NCI-H1105 treated with DMSO at 0.1 percent for 48 hours (cell line): ENCODE measurements around the gene PACS1.
"Not testable (repeated sequence)": the region's sequence is repeated elsewhere in the genome, so short reads cannot be mapped to it uniquely, and the experiment has no call there.

Experiments used
- DNase-seq: peaks from one replicate; lab custom pipeline; 2025; lab: John Stamatoyannopoulos, UW

The PACS1 gene

DNA sequence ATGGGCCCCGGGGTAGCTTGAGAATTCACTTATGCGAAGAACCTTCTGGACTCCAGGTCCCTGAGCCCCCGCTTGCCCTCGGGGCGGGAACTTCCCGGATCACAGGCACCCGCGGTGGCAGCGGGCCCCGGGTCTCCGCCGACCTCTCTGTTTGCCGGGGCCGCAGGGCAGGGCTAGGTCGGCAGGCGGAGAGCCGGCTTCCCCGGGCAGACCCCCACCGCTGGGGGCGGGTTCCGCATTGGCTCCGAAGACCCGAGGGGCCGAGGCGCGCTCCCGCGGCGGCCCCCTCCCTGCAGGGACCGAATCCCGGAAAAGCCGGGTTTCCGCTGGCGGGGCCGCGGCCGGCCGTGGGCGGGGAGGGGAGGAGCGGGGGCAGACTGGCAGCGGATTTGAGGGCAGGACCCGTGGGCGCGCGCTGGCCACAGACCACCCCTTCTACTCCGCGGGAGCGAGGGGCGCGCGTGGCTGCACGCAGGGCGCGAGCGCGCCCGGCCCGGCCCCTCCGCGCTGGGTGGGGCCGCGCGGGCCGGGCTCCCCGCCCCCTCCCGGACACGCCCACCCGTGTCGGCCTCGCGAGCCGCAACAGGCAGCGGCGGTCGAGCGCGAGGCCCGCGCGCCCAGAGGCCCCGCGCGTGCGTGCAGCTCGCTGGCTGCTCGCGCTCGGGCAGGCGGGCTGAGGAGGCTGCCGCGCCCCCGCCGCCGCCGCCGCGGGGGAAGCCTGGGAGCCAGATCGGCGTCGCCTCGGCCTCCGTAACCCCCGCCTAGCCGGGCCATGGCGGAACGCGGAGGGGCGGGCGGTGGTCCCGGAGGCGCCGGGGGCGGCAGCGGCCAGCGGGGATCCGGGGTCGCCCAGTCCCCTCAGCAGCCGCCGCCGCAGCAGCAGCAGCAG, at the start of gene PACS1:
PACS1 (plus strand) TSS at position 558 of the 889 bp plus-strand sequence; CDS start at position 773, 215 bp downstream.
- peak; percentile 60 for DNase-seq

DNA sequence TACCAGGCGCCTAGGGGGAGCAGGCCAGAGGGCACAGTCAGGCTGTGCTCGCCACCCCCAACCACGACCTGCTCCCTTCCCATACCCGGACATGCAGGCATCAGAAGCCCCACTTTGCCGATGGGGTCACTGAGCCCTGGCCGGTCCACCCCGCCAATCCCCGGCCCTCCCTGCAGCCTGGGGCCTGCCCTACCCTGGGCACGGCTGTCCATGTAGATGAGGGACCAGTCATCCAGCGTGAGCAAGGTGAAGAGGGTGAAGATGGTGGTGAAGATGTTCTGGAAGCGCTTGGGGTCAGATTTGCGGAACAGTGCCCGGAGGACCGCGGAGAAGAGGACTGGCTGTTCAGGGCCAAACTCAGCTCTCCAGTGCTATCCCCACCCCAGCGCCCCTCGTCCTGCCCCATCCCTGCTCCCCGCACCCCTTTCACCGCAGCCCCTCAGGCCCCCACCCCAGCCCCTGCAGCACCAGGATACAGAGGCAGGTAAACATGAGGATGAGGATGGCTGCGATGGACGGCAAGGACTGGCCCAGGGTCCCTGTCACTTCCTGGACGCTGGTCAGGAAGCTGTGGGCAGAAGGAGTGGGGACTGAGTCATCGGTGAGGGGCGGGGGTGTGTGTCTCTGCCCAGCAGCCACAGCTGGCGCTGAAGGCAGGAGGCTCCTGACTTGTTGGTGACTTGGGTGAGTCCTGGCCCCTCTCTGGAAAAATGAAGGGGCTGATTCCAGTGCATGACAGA, 49.3 kb upstream of the PACS1 start:
- no peak for DNase-seq

DNA sequence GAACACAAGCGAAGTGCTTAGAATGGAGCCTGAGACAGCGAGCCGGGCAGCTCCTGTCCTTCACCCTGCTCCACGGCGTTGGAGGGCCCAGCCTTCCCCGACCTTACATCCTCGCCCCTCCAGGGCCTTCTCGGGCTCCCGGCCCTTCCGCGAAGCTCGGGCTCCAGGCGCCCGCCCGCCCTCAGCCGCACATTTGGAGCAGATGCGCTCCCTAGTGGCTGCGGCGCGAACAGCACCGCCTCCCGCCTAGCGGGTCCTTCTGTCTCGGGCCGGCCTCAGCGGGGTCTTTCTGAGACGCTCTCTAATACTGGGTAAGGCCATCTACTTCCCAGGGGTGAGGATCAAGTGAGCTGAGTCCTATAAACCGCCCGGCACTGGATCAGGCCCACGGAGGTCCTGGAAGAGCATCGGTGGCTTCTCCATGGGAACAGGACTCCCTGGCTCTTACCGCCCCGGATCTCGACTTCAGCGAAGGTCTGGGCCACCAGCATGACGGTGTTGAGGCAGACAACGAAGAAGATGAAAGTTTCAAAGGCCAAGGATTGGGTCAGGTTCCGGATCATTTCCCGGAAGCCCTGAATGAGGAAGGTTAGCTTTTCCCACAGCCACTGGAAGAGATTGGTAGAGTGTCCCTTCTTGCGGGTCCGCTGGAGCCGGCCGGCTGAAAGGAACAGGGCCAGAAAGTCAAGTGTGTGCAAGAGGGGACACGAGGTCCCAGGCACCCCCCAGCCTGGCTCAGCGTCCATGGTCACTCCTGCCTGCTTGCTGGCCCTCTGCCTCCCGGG, 47.5 kb upstream of the PACS1 start:
- DNase-seq = peak; percentile 34

DNA sequence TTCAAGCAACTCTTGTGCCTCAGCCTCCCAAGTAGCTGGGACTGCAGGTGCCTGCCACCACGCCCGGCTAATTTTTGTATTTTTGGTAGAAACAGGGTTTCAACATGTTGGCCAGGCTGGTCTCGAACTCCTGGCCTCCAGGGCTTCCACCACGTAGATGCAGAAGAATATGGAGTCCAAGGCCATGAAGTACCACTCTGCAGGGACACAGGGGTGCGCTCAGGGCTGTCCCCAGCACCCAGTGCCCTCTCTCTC, 47.0 kb upstream of the PACS1 start:
- DNase-seq = not testable (repeated sequence)

DNA sequence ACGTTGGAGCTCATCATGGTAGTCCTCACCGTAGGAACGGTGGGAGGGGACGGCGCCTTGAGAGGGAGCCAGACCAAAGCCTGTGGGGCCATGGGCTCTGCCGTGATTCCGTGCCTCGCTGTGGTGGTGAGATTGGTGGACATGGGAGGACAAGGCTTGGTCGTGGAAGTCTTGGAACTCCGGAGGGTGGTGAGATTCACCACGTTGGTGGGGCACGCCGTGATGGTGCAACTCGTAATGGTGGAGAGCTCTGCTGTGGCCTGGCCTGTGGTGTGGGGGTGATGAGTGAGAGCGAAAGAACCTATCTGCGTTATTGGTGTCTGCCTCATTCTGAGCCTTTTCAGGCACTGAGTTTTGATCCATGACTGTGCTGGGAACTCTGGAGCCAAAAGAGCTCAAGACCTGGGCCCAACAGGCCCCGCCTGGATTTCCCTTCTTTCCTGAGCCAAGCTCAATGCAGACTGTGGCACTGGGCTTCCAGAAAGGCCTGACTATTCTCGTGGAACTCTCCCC, 44.0 kb upstream of the PACS1 start, which contains the start of gene CATSPER1:
CATSPER1 (minus strand) TSS at position 463 of the 513 bp plus-strand sequence; CDS start at position 363, 100 bp downstream.
- no peak for DNase-seq

DNA sequence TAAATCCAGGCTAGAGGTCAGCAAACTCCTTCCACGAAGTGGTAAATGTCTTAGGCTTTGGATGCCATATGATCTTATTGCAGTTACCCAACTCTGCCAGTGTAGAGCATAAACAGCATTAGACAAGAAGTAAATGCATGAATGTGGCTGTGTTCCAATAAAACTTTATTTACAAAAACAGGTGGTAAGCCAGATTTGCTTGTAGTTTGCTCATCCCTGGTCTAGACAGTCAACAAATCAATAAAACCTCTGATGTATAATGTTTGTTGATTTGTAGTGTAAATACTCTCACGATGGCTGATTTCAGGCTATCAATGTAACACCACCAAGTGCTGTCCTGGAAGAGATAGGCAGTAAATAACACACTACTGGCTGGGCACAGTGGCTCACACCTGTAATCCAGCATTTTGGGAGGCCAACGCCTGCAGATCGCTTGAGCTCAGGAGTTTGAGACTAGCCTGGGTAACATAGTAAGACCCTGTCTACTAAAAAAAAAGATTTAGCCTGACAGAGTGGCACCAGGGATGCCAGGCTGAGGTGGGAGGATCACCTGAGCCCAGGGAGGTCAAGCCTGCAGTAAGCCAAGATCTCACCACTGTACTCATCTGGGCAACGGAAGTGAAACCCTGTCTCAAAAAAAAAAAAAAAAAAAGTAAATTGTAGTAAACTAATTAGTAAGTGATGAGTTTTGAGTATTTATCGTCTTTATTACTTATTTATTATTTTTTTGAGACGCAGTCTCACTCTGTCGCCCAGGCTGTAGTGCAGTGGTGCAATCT, 36.9 kb upstream of the PACS1 start:
- DNase-seq = no peak

DNA sequence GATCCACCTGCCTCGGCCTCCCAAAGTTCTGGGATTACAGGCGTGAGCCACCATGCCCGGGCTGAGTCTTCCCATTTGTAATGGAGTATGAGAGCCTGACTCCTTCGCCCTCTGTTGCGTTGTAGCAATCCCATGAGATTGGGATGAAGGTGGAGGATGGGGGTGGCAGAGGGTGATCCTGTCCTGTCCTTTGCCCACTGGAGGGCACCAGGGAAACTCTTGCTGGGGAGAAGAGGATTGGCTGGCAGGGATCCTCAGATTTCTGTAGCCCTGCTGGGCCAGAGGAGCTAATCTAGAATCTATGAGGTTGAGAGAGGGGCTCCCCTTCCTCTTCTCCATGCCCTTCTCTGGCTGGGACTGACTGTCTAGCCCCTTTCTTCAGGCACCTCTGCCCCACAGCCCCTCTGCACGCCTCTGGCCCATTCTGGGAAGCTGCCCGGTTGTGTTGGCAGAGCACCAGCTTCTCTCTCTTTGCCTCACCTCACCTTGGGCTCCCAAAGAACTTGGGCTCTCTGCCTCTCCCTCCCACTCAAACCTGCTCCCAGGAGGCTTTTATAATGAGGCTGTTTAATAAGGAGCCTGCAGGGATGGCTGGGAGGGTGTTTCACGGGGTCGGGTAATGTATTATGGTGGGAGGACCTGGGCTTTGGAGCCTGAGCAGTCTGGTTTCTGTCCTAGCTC, 34.3 kb upstream of the PACS1 start:
- no peak for DNase-seq

DNA sequence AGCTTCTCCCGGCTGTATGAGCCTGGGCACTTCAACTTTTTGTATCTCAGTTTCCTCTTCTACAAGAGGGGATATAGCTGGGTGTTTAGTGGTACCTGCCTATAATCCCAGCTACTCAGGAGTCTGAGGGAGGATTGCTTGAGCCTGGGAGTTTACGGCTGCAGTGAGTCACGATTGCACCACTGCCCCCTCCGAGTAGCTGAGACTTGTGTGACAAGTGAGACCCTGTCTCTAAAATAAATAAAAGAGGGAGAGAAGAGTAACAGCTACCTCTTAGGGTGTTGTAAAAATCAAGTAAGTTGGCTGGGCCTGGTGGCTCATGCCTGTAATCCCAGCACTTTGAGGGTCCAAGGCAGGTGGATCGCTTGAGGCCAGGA, 33.8 kb upstream of the PACS1 start:
- no peak for DNase-seq

DNA sequence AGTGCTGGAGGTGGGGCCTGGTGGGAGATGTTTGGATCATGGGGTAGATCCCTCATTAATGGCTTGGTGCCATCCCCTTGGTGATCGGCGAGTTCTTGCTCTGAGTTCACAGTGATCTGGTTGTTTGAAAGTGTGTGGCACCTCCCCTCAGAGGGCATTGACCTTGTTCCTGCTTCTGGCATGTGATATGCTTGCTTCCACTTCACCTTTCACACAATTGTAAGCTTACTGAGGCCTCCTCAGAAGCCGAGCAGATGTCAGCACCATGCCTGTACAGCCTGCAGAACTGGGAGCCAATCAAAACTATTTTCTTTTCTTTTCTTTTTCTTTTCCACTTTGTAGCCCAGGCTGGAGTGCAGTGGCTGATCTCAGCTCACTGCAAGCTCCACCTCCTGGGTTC, 32.7 kb upstream of the PACS1 start:
- no peak for DNase-seq

DNA sequence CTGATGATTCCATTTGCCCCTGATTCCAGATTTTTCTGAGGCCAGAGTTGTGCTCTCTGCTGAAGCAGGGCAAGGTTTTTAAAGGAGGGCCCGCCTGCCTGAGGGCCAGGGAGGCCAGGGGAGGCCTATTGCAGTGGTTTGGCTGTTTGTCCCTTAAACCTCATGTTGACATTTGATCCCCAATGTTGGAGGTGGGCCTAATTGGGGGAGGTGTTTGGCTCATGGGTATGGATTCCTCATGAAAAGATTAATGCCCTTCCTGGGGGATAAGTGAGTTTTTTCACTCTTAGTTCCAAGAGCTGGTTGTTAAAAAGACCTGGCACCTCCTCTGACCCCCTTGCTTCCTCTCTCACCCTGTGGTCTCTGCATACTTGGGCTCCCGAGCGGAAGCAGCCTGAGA, 30.3 kb upstream of the PACS1 start:
- DNase-seq = no peak

DNA sequence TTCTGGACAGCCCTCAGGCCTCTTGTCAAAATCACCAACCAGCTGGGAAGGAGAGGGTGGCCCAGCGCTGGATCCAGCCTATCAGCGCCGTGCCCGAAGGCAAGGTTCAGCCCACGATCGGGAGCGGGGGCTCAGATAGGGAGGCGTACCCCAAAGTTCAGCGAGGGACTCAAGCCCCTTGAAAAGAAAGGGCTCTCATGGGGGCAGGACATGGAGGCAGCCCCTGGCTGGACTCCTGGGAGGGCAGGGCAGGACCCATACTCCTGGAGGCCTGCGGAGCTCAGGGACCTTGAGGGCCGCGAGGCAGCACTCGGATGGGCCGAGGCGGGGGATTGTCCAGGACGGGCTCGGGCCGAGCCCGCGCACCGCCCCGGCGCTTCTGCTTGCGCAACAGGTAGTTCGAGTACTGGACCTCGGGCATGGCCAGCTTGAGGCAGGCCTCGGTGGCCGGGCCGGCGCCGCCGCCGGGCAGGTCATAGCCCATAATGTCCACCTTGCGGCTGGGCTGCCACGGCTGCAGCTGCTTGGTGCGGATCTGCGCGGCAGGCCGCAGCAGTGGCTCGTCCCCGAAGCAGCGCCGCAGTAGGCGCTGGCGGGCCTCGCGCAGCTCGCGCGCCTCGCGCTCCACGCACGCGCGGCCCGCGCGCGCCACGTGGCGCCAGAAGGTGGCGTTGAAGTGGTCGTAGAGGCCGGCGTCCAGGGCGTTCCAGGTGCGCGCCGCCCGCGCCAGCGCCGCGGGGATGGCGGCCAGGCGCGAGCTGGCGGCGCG, 27.7 kb upstream of the PACS1 start:
- DNase-seq = no peak

DNA sequence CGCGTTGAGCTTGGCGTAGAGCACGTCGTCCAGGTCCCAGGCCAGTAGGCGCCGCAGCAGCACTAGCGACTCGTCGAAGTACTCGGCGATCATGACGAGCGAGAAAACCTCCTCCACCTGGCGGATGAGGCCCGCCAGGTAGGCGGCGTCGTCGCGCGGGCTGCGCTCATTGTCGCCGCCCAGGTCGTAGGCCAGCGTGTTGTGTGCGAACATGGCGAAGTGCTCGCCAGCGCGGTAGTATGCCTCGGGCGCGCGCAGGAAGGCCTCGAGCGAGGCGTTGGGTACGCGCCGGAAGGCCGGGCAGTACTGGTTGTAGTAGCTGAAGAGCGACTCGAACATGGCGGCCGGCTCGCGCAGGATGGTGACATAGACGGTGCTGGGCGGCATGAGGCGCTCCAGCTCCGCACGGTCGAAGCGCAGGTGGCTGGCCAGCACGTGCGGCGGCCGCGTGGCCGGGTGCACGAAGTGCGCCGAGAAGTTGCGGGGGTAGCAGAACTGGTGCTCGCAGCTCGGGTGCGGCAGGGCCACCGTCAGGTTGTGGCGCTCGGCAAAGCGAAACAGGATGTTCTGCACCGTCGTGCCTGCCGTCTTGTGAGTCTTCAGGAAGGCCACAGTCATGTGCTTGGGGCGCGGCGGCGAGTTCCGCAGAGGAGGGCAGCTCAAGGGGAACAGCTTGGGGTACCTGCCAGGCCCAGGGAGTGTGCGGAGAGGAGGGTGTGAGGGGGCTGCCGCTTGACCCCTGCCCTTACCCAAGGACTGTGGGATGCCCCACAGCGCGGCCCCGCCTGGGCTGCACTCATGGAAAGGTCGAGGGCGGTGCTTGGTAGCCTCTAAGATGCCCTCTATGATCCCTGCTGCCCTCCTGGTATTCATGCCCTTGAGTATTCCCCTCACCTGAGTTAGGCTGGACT, 26.8 kb upstream of the PACS1 start:
- no peak for DNase-seq

DNA sequence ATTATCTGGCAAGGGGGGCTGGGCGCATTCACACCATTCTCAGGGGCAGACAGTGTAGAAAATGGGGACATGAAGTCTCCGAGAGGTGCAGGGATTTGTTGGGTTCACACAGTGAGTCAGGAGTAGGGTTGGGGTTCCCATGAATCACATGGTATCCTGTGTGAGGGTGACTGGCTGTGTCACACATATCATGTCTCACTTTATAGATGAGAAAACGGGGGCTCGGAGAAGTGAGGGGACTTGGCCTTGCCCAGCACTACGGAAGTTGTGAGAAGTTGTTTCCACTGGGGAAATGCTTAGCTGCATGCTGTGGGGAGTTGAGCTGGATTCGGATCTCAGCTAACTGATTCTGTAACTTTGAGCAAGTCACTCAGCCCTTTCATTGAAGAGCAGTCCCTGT, 25.3 kb upstream of the PACS1 start:
- DNase-seq = no peak

DNA sequence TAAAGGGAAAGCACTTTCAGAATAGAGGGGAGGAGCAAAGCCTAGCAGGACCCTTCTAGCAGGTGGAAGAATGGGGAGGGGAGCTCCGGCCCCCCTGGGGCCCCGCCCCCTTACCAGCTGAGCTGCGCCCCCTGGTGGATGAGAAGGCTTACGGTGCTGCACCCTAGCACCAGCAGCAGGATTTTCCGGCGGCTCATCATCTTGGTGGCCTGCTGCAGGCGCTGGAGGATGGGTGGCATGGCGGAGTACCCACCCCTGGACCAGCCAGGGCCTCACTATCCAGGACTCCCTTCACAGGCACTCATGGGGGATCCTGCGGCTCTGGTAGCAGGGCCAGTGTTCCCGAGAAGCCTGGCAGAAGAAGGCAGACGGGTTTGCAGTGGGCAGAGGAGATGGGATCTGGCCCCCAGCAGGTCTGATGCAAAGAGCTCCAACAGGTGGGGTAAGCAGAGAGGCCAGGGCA, 24.9 kb upstream of the PACS1 start:
- peak; percentile 85 for DNase-seq

DNA sequence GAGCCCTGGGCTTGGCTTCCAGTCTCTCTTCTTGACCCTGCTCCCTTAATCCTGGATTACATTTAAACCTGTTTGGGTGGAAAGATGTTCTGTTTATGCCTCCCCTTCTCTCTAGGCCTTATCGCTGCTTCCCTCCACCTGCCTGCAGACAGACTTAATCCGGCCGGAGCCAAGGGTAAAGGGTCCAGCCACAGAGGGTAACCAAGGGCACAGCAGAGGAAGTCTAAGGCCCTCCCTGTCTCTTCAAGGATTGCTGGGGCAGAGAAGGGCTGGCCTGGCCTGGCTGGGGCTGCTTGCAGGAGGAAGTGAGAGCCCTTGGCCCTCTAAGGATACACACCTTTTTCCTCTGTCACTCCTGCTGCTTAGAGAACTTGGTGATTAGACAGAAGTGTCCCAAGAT, 23.2 kb upstream of the PACS1 start:
- DNase-seq = no peak

DNA sequence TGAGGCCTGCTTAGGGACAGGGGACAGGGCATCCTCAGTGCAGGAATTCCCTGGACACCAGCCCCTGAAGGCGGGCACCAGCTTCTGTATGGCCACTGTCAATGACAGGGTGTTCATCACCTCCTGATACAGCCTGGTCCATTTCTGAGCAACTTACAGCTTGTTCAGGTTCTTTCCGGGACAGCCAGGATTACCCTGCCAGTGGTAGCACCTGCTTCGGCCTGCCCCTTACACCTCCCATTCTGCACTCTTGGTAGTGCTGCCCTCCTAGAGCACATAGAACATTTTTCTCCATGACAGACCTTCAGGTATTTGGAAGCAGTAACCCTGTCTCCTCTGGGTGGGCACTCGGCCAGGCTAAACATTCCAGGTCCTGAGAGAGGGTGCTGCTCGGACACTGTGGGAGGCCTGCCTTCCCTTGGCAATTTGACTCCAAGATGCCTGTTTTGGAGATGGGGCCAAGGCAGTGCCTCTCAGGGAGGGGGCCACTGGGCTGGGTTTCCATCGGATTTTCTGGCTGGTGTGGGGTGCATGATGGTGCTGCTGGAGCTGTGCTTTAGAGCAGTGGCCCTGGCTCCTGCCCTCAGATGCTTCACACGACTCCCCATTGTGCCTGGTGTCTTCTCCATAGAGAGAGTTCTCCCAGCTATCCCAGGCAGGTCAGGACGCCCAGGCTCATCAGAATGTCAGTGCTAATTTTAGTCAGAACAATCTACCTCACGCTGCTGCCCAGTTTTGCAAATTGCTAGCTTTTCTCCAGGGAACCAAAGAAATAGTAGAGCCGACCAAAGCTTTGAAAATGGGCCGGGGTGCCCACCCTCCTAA, 22.3 kb upstream of the PACS1 start:
- DNase-seq = no peak

DNA sequence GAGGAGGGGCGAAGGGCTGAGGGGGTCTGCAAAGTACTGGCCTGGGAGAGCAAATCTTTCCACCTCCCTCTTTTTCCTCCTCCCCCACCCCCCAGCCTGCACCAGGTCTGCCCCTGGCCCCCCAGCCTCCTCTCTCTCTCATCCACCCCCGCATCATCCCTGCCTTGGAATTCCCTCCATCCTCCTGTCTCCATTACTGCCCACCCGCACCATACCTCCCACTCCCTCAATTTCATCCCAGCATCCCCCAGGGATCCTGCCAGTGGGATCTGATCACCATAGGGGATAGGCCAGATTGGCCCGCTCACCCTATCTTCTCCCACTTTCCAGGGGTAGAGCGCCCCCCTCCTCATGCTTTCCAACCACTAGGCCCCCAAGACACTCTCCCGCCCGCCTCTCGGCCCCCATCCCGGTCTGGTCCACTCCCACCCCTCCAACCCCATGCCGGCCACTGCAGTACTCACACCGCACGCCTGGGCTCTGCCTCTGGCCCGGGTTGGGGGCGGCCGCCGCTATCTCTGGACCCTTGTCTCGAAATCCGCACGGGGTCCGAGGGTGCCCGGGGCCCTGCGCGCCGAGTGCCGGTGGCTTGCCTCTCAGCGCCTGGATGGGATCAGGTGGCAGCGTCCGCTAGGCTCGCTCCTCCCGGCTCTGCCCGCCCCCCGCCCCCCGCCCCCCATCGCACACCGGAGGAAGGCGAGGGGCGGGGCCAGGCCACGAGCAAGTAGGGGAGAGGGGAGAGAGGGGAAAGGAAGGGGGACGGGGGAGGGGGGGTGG, 21.3 kb upstream of the PACS1 start, which contains the start of gene GAL3ST3:
GAL3ST3 (minus strand) TSS at position 615 of the 777 bp plus-strand sequence. CDS start 3,746 bp downstream, outside the sequence.
- DNase-seq = no peak
